ENCODE measurements around the gene PAM.
"Not testable (repeated sequence)": the region's sequence is repeated elsewhere in the genome, so short reads cannot be mapped to it uniquely, and the experiment has no call there.

DNA sequence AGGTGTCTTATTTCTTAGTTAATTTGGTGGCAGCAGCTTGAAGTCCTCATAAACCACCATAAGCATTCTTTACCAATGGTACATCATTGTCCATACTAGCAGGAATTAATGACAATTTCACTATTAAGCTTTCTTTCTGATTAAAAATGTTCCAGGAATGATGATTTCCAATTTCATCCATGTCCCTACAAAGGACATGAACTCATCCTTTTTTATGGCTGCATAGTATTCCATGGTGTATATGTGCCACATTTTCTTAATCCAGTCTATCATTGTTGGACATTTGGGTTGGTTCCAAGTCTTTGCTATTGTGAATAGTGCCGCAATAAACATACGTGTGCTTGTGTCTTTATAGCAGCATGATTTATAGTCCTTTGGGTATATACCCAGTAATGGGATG is 152.0 kb downstream of the PAM start:
- TF ChIP-seq, protein P1, sequence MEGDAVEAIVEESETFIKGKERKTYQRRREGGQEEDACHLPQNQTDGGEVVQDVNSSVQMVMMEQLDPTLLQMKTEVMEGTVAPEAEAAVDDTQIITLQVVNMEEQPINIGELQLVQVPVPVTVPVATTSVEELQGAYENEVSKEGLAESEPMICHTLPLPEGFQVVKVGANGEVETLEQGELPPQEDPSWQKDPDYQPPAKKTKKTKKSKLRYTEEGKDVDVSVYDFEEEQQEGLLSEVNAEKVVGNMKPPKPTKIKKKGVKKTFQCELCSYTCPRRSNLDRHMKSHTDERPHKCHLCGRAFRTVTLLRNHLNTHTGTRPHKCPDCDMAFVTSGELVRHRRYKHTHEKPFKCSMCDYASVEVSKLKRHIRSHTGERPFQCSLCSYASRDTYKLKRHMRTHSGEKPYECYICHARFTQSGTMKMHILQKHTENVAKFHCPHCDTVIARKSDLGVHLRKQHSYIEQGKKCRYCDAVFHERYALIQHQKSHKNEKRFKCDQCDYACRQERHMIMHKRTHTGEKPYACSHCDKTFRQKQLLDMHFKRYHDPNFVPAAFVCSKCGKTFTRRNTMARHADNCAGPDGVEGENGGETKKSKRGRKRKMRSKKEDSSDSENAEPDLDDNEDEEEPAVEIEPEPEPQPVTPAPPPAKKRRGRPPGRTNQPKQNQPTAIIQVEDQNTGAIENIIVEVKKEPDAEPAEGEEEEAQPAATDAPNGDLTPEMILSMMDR (IDR thresholded peaks at IDR 0.05; ENCODE audit: extremely low read depth in 1 of 2, insufficient read depth in 1 of 2, low read depth in 1 of 2, low read length in 2 of 2): not testable (repeated sequence)
- TF ChIP-seq POLR2A (IDR thresholded peaks at IDR 0.05; ENCODE audit: low read depth, low read length); POLR2AphosphoS5 (IDR thresholded peaks at IDR 0.05; ENCODE audit: insufficient read depth, low read depth, low read length); EZH2 (IDR thresholded peaks at IDR 0.05; ENCODE audit: borderline replicate concordance, low read depth, low read length, severe bottlenecking); MYC (IDR thresholded peaks at IDR 0.05; ENCODE audit: low read depth, low read length); JUN (IDR thresholded peaks at IDR 0.05; ENCODE audit: borderline replicate concordance, insufficient read depth, insufficient read length, low read depth); GATA2 (IDR thresholded peaks at IDR 0.05; ENCODE audit: insufficient read depth, insufficient read length, low read depth, low read length); FOS (IDR thresholded peaks at IDR 0.05; ENCODE audit: borderline replicate concordance, insufficient read depth, low read length): not testable (repeated sequence)
- TF ChIP-seq, protein P2, sequence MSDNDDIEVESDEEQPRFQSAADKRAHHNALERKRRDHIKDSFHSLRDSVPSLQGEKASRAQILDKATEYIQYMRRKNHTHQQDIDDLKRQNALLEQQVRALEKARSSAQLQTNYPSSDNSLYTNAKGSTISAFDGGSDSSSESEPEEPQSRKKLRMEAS (IDR thresholded peaks at IDR 0.05; ENCODE audit: insufficient read depth, insufficient read length): not testable (repeated sequence)
